Measurements from ENCODE around the gene JMJD1C.

GRCh38 chr10:63474488-63474887, 8.7 kb upstream of the JMJD1C start:
- TF ChIP-seq HDAC2 (IDR thresholded peaks at IDR 0.05): no peak
- no peak for TF ChIP-seq YY1 (IDR thresholded peaks at IDR 0.05; ENCODE audit: low read depth, low read length)
- TF ChIP-seq CTCF (IDR thresholded peaks at IDR 0.05 in 2 of 3, conservative IDR thresholded peaks at IDR 0.05 in 1 of 3; ENCODE audit: control insufficient read depth in 2 of 3, extremely low read depth in 1 of 3, insufficient read depth in 1 of 3, low read depth in 3 of 3, low read length in 3 of 3): no peak
- no peak for TF ChIP-seq SREBF1 (IDR thresholded peaks at IDR 0.05; ENCODE audit: low read length)
- no peak for TF ChIP-seq NR2C2 (IDR thresholded peaks at IDR 0.05; ENCODE audit: borderline replicate concordance, control insufficient read depth, insufficient read length, low read depth)
- TF ChIP-seq ZNF592 (IDR thresholded peaks at IDR 0.05): no peak
- no peak for TF ChIP-seq ZNF274 (IDR thresholded peaks at IDR 0.05; ENCODE audit: insufficient read depth, insufficient read length)
- no peak for TF ChIP-seq BMI1 (IDR thresholded peaks at IDR 0.05; ENCODE audit: borderline replicate concordance)
- TF ChIP-seq RFX5 (IDR thresholded peaks at IDR 0.05; ENCODE audit: low read depth, low read length): no peak
- TF ChIP-seq KLF5 (IDR thresholded peaks at IDR 0.05; ENCODE audit: partially characterized antibody): no peak
- no peak for TF ChIP-seq TAF1 (IDR thresholded peaks at IDR 0.05; ENCODE audit: borderline replicate concordance, low read depth, low read length)

All from GM12878 (cell line).